Activated T-helper 17 cell treated with anti-CD3 and anti-CD28 coated beads, Interleukin-2, amount 50 U/mL, for 72 hours (primary cell): ENCODE results near the gene ATP1A1. TPM values are rescaled to one million over a fixed set of nuclear protein-coding genes. Genes with fewer than 3 reads are reported as not detected.
A peak's percentile ranks its signal among the peaks of the same experiment; 100 is the strongest.

Experiments used
- ATAC-seq: fragments of 150-1000 bp; cut with Tn5 transposase; replicated peaks from 2 replicates; pipeline ENCODE4 v1.10.0; 2021; ENCODE audit warnings: mild to moderate bottlenecking, moderate library complexity
- H3K27ac Mint-ChIP-seq: one replicate; pipeline ENCODE4 v1.8.0; 2022; ENCODE audit warnings: mixed read lengths
- H3K27me3 Mint-ChIP-seq: one replicate; pipeline ENCODE4 v1.8.0; 2022; ENCODE audit warnings: mixed read lengths
- H3K36me3 Mint-ChIP-seq: one replicate; pipeline ENCODE4 v1.8.0; 2022; ENCODE audit warnings: low read depth, mild to moderate bottlenecking, mixed read lengths
- H3K4me1 Mint-ChIP-seq: one replicate; pipeline ENCODE4 v1.8.0; 2022; ENCODE audit warnings: mixed read lengths
- H3K4me3 Mint-ChIP-seq: one replicate; pipeline ENCODE4 v1.8.0; 2022; ENCODE audit warnings: mild to moderate bottlenecking, mixed read lengths
- H3K9me3 Mint-ChIP-seq: one replicate; pipeline ENCODE4 v1.8.0; 2022; ENCODE audit warnings: mixed read lengths
- total RNA-seq, 2 donors: library from RNA; stranded (reverse); gene quantifications; one replicate each; pipeline ENCODE4 v1.2.3, GENCODE V29; 2022

The ATP1A1 gene
- 100 to 1,000 TPM; 206 to 244 TPM for total RNA-seq

DNA sequence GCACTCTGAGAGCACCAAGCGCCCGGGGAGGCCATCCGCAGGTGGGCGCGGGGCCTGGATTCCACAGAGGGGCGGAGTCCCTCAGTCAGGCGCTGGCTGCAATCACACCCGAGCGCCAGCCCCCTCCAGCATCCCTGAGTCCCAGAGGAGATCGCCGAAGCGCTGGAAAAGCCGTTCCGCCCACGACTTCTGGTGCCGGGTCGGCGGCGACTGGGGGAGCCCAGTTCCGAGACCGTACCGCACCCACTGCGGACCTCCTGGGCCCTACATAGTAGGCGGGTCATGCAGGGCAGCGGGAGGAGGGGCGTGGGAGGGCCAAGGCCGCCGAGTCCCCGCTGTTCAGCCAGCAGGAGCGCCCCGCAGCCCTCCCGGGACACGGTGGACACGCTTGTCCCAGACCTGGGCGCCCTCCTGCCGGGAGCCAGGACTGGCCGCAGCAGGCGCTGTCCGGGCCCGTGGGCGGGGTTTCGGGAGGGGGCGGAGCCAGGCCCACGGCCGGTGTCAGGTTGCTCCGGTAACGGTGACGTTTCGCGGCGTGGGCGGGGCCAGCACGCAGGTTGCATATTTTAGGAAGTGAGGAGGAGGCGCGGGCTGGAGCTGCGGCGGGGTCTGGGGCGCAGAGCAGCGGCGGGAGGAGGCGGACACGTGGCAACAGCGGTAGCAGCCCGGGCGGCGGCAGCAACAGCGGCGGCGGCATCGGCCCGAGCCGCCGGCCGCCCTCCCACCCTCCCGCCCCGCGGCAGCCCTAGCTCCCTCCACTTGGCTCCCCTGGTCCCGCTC lies at the start of gene ATP1A1:
Gene ATP1A1, plus strand, starts transcription at position 594 of the 780 bp plus-strand sequence. CDS start 268 bp downstream, outside the sequence.
- Mint-ChIP-seq H3K27ac (peak within 1 kb of the TSS; percentile 74), H3K4me1 (peaks cover 15% of the 10 kb centered on the region), H3K36me3 (peaks cover 35% of the 10 kb centered on the region), H3K9me3 (no peaks in the 10 kb centered on the region), H3K4me3 (peak within 1 kb of the TSS; percentile 97), H3K27me3 (no peaks in the 10 kb centered on the region)
- ATAC-seq: peak; percentile 64

DNA sequence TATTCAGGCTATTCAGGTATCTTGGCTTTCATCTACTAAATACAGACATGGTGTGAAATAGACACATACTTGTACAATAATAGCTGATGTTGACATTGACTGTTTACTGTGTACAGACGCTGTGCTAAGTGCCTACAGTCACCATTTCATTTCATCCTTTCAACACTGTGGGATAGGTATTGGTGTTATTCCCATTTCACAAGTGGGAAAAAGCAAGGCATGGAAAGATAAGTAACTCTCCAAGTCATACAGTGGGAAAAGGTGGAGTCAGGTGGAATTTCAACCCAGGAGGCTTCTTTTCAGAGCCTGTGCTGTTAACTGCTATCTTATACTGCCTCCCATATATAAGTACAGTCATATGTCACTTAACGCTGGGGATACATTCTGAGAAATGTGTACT lies 49.6 kb upstream of the ATP1A1 start:
- Mint-ChIP-seq H3K27ac (peak overlapping the region; percentile 33), H3K36me3 (no peaks in the 10 kb centered on the region), H3K4me3 (no peak overlapping the region), H3K4me1 (peaks cover 47% of the 10 kb centered on the region), H3K9me3 (peaks cover 3% of the 10 kb centered on the region), H3K27me3 (no peaks in the 10 kb centered on the region)
- no peak for ATAC-seq

DNA sequence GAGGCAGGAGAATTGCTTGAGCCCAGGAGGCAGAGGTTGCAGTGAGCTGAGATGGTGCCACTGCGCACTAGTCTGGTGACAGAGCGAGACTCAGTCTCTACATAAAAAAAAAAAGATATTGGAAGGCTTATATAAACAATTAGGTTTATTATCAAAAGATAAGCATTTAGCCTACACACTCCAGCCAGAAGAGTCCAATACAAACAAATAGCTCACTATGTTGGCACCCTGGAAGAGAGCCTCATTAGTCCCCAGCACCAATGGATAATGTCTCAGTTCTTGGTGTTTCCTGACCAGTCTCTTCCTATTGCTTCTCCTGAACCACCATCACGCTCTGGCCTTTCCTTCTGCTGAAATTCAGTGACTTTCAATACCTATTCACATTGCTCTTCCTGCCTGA lies 48.6 kb upstream of the ATP1A1 start:
- Mint-ChIP-seq H3K4me1 (peaks cover 47% of the 10 kb centered on the region), H3K36me3 (no peaks in the 10 kb centered on the region), H3K4me3 (peak overlapping the region; percentile 70), H3K27me3 (no peaks in the 10 kb centered on the region), H3K9me3 (peaks cover 3% of the 10 kb centered on the region), H3K27ac (peak overlapping the region; percentile 93)
- no peak for ATAC-seq

DNA sequence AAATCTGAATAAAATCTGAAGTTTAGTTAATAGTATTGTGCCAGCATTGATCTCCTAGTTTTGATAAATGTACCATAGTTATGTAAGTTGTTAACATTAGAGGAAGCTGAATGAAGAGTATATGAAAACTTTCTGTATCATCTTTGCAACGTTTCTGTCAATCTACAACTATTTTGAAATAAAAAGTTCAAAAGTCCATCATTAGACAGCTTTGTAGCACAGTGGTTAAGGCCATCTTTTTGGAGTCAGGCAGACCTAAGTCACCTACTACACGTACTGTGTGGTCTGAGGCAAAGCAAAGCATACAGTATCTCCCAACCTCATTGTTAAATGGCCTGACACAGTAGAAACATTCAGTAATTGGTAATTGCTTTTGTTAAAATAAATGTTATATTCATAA lies 47.9 kb upstream of the ATP1A1 start:
- ATAC-seq: peak; percentile 42
- H3K27me3 Mint-ChIP-seq: no peaks in the 10 kb centered on the region
- H3K4me3 Mint-ChIP-seq: peak overlapping the region; percentile 70

DNA sequence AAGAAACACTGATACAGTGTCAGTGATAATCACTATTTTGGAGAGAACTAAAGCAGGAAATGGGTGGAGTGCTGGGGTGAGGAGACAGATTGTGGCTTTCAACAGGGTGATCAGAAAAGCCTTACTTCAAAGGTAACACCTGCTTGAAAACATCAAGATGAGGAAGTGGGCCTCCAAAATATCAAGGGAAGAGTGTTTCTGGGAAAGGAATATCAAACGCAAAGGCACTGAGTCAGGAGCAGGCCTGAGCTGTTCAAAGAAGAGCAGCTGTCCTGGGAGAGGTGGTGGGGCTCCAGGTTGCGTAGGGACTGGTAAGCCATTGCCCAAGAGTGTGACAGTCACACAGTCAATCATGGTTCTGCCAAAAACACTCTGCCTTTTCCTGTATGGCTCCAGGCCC lies 47.1 kb upstream of the ATP1A1 start:
- Mint-ChIP-seq H3K27ac (peak overlapping the region; percentile 93), H3K4me3 (peak overlapping the region; percentile 70), H3K9me3 (peaks cover 3% of the 10 kb centered on the region), H3K36me3 (no peaks in the 10 kb centered on the region), H3K27me3 (no peaks in the 10 kb centered on the region), H3K4me1 (peaks cover 47% of the 10 kb centered on the region)
- peak; percentile 85 for ATAC-seq

More for the DNA sequence above, 47.9 kb upstream of the ATP1A1 start:
- peak overlapping the region; percentile 93 for H3K27ac Mint-ChIP-seq
- H3K36me3 Mint-ChIP-seq: no peaks in the 10 kb centered on the region
- peaks cover 47% of the 10 kb centered on the region for H3K4me1 Mint-ChIP-seq
- peaks cover 3% of the 10 kb centered on the region for H3K9me3 Mint-ChIP-seq

DNA sequence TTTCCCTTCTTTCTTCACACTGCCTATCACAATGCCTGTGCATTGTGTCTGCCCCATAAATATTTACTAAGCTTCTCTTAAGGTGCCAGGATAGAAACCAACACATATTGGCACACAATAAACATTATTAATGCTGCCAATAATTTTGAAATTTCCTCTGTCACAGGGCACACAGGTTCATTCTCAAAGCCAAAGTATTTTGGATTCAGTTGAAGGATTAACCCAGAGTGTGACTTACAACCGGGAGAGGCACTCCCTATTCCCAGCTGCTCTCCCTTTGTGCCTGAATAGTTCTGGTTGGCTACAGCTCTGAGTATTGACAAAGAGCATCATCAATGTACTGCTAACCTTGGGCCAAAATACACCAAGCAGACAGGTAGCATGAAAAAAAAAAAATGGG lies 46.6 kb upstream of the ATP1A1 start:
- Mint-ChIP-seq H3K9me3 (peaks cover 3% of the 10 kb centered on the region), H3K36me3 (no peaks in the 10 kb centered on the region), H3K27me3 (no peaks in the 10 kb centered on the region), H3K27ac (peak overlapping the region; percentile 93), H3K4me1 (peaks cover 43% of the 10 kb centered on the region), H3K4me3 (peak overlapping the region; percentile 70)
- no peak for ATAC-seq

DNA sequence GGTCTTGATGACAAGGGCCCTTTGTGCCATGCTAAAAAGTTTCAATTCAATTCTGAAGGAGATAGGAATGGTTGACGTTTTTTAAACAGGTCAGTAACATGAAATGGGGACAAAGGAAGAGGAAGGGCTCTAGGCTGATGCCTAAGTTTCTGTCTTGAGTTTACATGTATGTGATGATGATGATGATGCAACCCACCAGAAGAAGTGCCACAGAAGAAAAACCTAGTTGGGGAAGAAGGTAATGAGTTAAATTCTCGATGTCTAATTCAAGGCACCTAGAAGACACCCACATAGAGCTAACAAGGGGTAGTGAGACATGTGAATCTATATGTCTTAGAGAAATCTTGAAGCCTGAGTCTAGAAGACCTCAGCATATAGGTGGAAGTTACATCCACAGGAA lies 44.4 kb upstream of the ATP1A1 start:
- Mint-ChIP-seq H3K27ac (no peak overlapping the region), H3K4me3 (no peak overlapping the region), H3K4me1 (peaks cover 23% of the 10 kb centered on the region), H3K36me3 (no peaks in the 10 kb centered on the region), H3K27me3 (no peaks in the 10 kb centered on the region), H3K9me3 (peaks cover 3% of the 10 kb centered on the region)
- no peak for ATAC-seq

DNA sequence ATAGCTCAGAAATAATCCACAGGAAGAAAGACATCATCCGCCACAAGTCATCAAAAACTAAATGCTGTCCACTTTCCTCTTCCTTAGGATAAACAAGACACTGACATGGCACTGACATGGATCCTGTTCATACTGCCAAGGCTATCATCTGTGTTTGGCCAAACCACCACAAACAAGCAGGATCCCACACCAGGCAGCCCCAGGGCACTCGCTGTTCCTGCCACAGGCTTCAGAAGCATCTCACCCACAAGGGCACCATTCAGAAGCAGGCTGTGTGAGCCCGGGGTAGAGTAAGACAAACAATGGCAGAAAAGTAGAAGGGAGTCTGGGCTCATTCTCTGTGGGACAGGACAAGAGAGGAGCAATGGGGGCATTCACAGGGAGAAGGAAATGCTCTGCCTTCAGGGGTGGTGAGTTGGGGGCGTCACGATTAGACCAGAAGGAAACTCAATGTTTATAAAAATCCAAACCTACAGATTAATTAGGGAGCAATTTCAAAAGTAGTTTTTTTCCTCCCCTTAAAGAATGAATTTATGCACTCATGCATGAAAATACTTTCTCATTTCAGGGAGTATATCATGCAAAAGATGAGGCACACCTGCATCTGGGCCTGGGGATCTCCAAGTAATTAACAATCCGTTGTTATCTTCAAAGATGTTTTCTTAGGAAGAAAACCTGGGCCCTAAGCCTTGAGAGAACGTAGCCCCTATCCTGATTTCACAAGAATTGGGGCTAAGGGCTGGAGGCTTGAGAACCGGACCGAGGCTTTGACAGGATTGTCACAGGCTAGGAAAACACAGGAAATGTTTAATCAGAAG lies 43.3 kb upstream of the ATP1A1 start:
- Mint-ChIP-seq H3K36me3 (no peaks in the 10 kb centered on the region), H3K4me1 (peaks cover 19% of the 10 kb centered on the region), H3K27me3 (no peaks in the 10 kb centered on the region), H3K9me3 (peaks cover 2% of the 10 kb centered on the region), H3K4me3 (no peak overlapping the region), H3K27ac (no peak overlapping the region)
- no peak for ATAC-seq

DNA sequence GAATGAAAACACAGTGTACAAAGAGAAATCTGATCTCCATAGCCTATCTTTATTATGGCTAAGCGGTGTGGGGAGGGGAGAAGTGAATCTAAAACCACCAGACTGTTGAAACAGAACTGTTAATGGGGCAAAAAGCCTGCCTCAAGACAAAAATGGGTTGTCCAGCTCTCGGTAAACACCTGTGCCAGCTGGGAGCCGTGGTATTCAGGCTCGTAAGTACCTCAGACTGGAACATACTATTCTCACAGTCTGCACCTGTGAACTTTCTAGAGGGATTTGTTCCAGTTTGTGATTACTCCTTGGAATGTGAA lies 42.7 kb upstream of the ATP1A1 start:
- ATAC-seq: no peak
- Mint-ChIP-seq H3K4me1 (peaks cover 13% of the 10 kb centered on the region), H3K36me3 (no peaks in the 10 kb centered on the region), H3K4me3 (no peak overlapping the region), H3K9me3 (no peaks in the 10 kb centered on the region), H3K27me3 (no peaks in the 10 kb centered on the region), H3K27ac (no peak overlapping the region)

DNA sequence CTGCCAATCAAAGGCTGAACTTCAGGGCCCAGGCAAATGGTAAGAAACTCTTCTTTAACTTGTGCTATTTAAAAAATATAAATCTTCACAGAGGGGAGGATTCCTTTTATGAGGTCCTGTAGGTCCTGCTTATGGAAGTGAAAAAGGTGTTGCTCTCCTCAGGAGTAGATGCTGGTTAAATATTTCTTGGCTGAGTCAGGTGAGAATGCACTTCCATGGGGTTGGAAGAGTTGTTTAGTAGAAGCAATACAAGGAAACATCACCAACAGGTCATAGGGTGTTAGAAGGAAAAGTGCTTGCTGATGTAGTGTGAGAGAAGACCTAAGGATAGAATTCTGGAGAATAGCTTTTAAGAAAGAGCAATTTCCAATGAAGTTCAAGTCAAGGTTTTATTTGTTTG lies 42.2 kb upstream of the ATP1A1 start:
- Mint-ChIP-seq H3K36me3 (no peaks in the 10 kb centered on the region), H3K27ac (no peak overlapping the region), H3K4me1 (peaks cover 8% of the 10 kb centered on the region), H3K4me3 (no peak overlapping the region), H3K27me3 (no peaks in the 10 kb centered on the region), H3K9me3 (no peaks in the 10 kb centered on the region)
- no peak for ATAC-seq

DNA sequence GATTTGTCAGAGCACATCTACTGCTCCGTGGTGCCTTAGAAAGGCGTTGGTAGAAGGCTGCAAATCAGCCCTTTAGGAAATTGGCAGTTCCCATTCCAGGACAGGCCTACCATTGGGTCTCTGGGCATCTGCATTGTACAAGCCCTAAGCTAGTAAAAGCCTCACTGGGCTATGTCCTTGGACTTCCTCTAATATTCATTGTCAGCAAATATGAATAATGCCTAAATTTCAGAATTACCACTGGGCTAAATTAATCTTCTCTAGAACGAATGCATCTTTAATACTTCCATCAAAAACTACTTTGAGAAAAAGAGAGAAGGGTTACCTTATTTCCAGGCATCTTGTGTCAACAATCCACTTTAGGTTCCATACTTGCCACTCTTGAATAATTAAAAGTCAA lies 41.5 kb upstream of the ATP1A1 start:
- ATAC-seq: no peak
- Mint-ChIP-seq H3K27ac (no peak overlapping the region), H3K9me3 (no peaks in the 10 kb centered on the region), H3K27me3 (no peaks in the 10 kb centered on the region), H3K4me3 (no peak overlapping the region), H3K4me1 (peaks cover 1% of the 10 kb centered on the region), H3K36me3 (no peaks in the 10 kb centered on the region)

DNA sequence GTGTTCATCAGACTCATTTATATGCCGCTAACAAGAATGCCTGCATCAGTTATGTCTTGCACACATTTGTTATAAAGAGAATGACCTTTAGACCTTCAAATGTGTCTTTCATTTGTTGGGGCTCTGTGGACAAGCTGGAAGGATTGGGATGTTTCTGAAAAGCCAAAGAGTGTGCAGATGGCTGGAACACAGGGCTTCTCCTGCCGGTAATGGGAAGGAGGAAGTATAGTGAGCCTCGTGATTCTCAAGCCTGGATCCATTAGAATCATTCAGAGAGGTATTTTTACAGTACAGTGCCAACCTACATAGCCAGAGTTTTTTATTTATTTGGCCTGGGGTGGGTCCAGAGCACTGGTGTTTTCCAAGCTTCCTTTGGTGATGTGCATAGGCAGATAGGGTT lies 40.6 kb upstream of the ATP1A1 start:
- ATAC-seq: no peak
- H3K27ac Mint-ChIP-seq: no peak overlapping the region
- H3K4me3 Mint-ChIP-seq: no peak overlapping the region
- H3K36me3 Mint-ChIP-seq: no peaks in the 10 kb centered on the region
- H3K27me3 Mint-ChIP-seq: no peaks in the 10 kb centered on the region
- no peaks in the 10 kb centered on the region for H3K9me3 Mint-ChIP-seq
- no peaks in the 10 kb centered on the region for H3K4me1 Mint-ChIP-seq

DNA sequence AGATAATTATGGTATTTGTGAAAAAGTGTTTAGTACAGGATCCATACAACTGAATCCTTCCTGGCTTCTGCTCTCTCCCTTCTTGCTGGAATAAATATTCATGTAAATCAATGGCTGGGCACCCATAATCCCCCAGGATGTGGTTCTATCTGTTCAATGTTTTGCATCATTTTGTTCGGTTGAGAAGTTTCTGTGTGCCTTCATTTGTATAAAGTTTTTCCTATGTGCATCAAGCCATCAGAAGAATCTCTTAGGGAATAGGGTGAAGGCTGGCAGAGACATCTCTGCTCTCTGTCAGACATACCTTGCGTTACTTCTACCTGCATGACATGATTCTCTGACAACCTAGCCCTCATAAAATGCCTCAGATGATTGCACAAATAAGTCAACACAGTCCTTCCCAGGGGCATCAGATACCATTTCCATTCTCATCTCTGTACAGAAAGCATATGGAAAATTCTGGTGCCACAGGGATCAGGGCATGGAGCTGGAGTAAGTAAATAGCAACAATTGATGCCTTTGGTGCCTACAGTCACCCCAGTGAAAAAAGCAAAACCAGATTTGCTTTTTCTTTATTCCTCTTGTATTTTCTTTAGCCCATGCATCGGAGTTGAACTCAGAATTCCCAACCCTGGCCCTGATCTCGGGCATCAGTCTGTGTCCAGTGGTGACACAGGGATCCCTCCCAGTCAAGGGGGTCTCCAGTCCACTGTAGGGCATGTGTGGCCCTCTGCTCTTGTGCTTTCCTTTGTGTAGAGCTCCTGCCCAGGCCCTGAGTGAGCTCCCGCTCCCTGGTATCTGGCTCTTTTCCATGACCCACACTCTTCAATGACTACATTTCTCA lies 39.7 kb upstream of the ATP1A1 start:
- no peaks in the 10 kb centered on the region for H3K9me3 Mint-ChIP-seq
- H3K4me1 Mint-ChIP-seq: no peaks in the 10 kb centered on the region
- ATAC-seq: no peak
- H3K4me3 Mint-ChIP-seq: no peak overlapping the region
- H3K27me3 Mint-ChIP-seq: no peaks in the 10 kb centered on the region
- H3K27ac Mint-ChIP-seq: no peak overlapping the region
- no peaks in the 10 kb centered on the region for H3K36me3 Mint-ChIP-seq

DNA sequence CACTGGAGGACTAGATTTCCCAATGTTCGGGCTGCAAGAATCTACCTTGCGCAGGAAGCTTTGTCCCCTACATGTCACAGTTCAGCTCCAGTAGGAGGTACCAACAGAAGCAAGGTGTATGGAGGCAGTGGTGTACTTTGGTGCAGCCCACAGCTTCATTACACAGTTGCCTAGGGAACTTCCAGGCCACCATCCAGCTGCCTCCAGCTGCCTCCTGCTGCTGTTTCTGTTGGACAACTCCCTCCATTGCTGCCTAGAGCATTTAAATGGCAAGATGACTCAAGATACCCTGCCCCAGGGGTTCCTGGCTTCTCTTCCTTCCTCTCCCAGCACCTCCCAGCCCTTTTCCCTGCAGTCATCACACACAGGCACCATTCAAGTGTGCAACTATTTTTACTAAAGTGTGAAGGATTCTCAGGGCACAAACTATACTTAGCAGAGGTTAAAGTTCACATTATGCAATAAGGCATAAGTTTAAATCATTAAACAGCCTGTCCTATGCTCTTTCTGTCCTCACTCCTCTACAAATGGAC lies 39.0 kb upstream of the ATP1A1 start:
- no peaks in the 10 kb centered on the region for H3K27me3 Mint-ChIP-seq
- no peaks in the 10 kb centered on the region for H3K4me1 Mint-ChIP-seq
- H3K4me3 Mint-ChIP-seq: no peak overlapping the region
- no peak for ATAC-seq
- H3K36me3 Mint-ChIP-seq: no peaks in the 10 kb centered on the region
- no peaks in the 10 kb centered on the region for H3K9me3 Mint-ChIP-seq
- H3K27ac Mint-ChIP-seq: no peak overlapping the region
